H1 (cell line): ENCODE measurements around the gene TDRD12. TPM values are rescaled to one million over a fixed set of nuclear protein-coding genes. Genes with fewer than 3 reads are reported as not detected.

ENCODE experiments used
- BCL11A ChIP-seq, 2 experiments: IDR thresholded peaks; one replicate each; pipeline ENCODE4 v1.6.1; 2011; ENCODE audit warnings: low read depth in 2 of 2, low read length in 2 of 2, mild to moderate bottlenecking in 2 of 2
- RXRA ChIP-seq: IDR thresholded peaks from 2 replicates; pipeline ENCODE4 v1.6.1; 2011; ENCODE audit warnings: low read depth, mild to moderate bottlenecking, low read length, moderate library complexity; ENCODE audit not compliant: insufficient read depth
- SRF ChIP-seq: IDR thresholded peaks from 2 replicates; pipeline ENCODE4 v1.6.1; 2011; ENCODE audit warnings: mild to moderate bottlenecking, low read depth, low read length, moderate library complexity
- polyA plus RNA-seq, 7 experiments: library from polyadenylated mRNA; depleted of rRNA in 3 of 7; stranded (reverse) in 5 of 7; unstranded in 2 of 7; fragments of >200 nt in 5 of 7; fragments of 200-250 nt in 2 of 7; gene quantifications; 1 replicate in 5 of 7; 2 replicates in 1 of 7; 4 replicates in 1 of 7; pipeline versions ENCODE4 v1.2.1 to v1.2.3, GENCODE V29; 2011 to 2013; ENCODE audit warnings: missing spikeins in 2 of 7, mixed read lengths in 2 of 7
- total RNA-seq: library from RNA; stranded (reverse); fragmentation: NEBNext Ultra II Directional; extraction: Animal tissue kit (Norgen Biotek cat#: 25700); gene quantifications from 2 replicates; pipeline ENCODE4 v1.2.1, GENCODE V29; 2021
- TF ChIP-seq, protein P1 (sequence below): fragments of 300-600 bp; sonication (generic); IDR thresholded peaks from 2 replicates; pipeline ENCODE4 v1.7.1; 2012; ENCODE audit warnings: low read length, moderate library complexity, mild to moderate bottlenecking, inconsistent platforms; ENCODE audit not compliant: insufficient replicate concordance
- TF ChIP-seq, protein P2 (sequence below): IDR thresholded peaks from 2 replicates; pipeline ENCODE4 v1.6.1; 2012; ENCODE audit warnings: inconsistent platforms
- TF ChIP-seq, protein P3 (sequence below), 3 experiments: IDR thresholded peaks; 1 replicate in 2 of 3; 2 replicates in 1 of 3; pipeline versions ENCODE4 v1.5.1 to v1.6.1; 2011; ENCODE audit warnings: low read length in 3 of 3, mild to moderate bottlenecking in 3 of 3, inconsistent platforms in 2 of 3, low read depth in 1 of 3, moderate library complexity in 1 of 3; ENCODE audit not compliant: insufficient read depth in 1 of 3; ENCODE audit errors: control extremely low read depth in 1 of 3
- TF ChIP-seq, protein P4 (sequence below): IDR thresholded peaks from 2 replicates; pipeline ENCODE4 v1.6.1; 2011; ENCODE audit warnings: low read length, improper control_type of control experiment

Gene TDRD12
- total and polyA plus RNA-seq, 2 of the 8 experiments (the other 6 are each of a cell fraction or from before 2014, with no cell fraction given) = 0.39 to 0.88 TPM

DNA sequence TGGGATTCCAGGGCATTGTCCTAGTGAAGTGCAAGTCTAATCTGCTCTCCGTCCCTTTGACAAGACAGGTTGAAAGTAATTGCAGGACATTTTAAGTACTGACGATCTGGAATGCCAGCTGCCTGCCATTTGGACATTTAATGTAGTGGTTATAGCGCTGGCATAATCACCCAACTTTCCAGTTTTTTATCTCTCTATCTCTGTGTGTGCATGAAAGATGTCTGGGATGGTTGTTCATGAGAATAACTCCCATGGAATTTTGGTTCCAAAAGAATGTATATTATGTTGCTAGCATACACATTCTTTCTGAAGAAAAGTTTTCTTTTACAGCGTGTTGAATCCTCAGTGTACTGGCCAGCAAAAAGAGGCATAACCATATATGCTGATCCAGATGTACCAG lies 53.6 kb downstream of the TDRD12 start (continued):
- TF ChIP-seq, protein P1, sequence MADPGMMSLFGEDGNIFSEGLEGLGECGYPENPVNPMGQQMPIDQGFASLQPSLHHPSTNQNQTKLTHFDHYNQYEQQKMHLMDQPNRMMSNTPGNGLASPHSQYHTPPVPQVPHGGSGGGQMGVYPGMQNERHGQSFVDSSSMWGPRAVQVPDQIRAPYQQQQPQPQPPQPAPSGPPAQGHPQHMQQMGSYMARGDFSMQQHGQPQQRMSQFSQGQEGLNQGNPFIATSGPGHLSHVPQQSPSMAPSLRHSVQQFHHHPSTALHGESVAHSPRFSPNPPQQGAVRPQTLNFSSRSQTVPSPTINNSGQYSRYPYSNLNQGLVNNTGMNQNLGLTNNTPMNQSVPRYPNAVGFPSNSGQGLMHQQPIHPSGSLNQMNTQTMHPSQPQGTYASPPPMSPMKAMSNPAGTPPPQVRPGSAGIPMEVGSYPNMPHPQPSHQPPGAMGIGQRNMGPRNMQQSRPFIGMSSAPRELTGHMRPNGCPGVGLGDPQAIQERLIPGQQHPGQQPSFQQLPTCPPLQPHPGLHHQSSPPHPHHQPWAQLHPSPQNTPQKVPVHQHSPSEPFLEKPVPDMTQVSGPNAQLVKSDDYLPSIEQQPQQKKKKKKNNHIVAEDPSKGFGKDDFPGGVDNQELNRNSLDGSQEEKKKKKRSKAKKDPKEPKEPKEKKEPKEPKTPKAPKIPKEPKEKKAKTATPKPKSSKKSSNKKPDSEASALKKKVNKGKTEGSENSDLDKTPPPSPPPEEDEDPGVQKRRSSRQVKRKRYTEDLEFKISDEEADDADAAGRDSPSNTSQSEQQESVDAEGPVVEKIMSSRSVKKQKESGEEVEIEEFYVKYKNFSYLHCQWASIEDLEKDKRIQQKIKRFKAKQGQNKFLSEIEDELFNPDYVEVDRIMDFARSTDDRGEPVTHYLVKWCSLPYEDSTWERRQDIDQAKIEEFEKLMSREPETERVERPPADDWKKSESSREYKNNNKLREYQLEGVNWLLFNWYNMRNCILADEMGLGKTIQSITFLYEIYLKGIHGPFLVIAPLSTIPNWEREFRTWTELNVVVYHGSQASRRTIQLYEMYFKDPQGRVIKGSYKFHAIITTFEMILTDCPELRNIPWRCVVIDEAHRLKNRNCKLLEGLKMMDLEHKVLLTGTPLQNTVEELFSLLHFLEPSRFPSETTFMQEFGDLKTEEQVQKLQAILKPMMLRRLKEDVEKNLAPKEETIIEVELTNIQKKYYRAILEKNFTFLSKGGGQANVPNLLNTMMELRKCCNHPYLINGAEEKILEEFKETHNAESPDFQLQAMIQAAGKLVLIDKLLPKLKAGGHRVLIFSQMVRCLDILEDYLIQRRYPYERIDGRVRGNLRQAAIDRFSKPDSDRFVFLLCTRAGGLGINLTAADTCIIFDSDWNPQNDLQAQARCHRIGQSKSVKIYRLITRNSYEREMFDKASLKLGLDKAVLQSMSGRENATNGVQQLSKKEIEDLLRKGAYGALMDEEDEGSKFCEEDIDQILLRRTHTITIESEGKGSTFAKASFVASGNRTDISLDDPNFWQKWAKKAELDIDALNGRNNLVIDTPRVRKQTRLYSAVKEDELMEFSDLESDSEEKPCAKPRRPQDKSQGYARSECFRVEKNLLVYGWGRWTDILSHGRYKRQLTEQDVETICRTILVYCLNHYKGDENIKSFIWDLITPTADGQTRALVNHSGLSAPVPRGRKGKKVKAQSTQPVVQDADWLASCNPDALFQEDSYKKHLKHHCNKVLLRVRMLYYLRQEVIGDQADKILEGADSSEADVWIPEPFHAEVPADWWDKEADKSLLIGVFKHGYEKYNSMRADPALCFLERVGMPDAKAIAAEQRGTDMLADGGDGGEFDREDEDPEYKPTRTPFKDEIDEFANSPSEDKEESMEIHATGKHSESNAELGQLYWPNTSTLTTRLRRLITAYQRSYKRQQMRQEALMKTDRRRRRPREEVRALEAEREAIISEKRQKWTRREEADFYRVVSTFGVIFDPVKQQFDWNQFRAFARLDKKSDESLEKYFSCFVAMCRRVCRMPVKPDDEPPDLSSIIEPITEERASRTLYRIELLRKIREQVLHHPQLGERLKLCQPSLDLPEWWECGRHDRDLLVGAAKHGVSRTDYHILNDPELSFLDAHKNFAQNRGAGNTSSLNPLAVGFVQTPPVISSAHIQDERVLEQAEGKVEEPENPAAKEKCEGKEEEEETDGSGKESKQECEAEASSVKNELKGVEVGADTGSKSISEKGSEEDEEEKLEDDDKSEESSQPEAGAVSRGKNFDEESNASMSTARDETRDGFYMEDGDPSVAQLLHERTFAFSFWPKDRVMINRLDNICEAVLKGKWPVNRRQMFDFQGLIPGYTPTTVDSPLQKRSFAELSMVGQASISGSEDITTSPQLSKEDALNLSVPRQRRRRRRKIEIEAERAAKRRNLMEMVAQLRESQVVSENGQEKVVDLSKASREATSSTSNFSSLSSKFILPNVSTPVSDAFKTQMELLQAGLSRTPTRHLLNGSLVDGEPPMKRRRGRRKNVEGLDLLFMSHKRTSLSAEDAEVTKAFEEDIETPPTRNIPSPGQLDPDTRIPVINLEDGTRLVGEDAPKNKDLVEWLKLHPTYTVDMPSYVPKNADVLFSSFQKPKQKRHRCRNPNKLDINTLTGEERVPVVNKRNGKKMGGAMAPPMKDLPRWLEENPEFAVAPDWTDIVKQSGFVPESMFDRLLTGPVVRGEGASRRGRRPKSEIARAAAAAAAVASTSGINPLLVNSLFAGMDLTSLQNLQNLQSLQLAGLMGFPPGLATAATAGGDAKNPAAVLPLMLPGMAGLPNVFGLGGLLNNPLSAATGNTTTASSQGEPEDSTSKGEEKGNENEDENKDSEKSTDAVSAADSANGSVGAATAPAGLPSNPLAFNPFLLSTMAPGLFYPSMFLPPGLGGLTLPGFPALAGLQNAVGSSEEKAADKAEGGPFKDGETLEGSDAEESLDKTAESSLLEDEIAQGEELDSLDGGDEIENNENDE = no peak
- TF ChIP-seq, protein P2, sequence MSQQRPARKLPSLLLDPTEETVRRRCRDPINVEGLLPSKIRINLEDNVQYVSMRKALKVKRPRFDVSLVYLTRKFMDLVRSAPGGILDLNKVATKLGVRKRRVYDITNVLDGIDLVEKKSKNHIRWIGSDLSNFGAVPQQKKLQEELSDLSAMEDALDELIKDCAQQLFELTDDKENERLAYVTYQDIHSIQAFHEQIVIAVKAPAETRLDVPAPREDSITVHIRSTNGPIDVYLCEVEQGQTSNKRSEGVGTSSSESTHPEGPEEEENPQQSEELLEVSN = no peak
- TF ChIP-seq SRF (no peak), BCL11A (IDR thresholded peaks at IDR 0.05; ENCODE audit: low read depth in 2 of 2, low read length in 2 of 2) (no peak), RXRA (no peak)
- TF ChIP-seq, protein P3, sequence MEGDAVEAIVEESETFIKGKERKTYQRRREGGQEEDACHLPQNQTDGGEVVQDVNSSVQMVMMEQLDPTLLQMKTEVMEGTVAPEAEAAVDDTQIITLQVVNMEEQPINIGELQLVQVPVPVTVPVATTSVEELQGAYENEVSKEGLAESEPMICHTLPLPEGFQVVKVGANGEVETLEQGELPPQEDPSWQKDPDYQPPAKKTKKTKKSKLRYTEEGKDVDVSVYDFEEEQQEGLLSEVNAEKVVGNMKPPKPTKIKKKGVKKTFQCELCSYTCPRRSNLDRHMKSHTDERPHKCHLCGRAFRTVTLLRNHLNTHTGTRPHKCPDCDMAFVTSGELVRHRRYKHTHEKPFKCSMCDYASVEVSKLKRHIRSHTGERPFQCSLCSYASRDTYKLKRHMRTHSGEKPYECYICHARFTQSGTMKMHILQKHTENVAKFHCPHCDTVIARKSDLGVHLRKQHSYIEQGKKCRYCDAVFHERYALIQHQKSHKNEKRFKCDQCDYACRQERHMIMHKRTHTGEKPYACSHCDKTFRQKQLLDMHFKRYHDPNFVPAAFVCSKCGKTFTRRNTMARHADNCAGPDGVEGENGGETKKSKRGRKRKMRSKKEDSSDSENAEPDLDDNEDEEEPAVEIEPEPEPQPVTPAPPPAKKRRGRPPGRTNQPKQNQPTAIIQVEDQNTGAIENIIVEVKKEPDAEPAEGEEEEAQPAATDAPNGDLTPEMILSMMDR (IDR thresholded peaks at IDR 0.05; ENCODE audit: control extremely low read depth in 1 of 3, insufficient read depth in 1 of 3, low read depth in 1 of 3, low read length in 3 of 3) = no peak
- TF ChIP-seq, protein P4, sequence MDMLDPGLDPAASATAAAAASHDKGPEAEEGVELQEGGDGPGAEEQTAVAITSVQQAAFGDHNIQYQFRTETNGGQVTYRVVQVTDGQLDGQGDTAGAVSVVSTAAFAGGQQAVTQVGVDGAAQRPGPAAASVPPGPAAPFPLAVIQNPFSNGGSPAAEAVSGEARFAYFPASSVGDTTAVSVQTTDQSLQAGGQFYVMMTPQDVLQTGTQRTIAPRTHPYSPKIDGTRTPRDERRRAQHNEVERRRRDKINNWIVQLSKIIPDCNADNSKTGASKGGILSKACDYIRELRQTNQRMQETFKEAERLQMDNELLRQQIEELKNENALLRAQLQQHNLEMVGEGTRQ = no peak
